H1 (cell line): Measurements from ENCODE around the gene TPM1. TPM values are rescaled to one million over a fixed set of nuclear protein-coding genes. Genes with fewer than 3 reads are reported as not detected.

Source experiments
- CTCF ChIA-PET: fragments of 300-600 bp; sonication (Branson Sonifier 250); formaldehyde crosslinking; loops from one replicate; lab custom pipeline; 2021; ENCODE audit not compliant: partially characterized antibody; lab: Charles Lee
- POLR2A ChIA-PET: fragments of 300-600 bp; sonication (Branson Sonifier 250); formaldehyde crosslinking; loops from one replicate; lab custom pipeline; 2021; ENCODE audit warnings: inconsistent platforms; ENCODE audit not compliant: partially characterized antibody; lab: Charles Lee
- DNase-seq, 2 experiments: peaks; one replicate each; pipeline versions ENCODE4 v3.0.0 to v3.0.0-alpha.2; 2010 to 2022; ENCODE audit warnings: low spot score in 2 of 2, low read depth in 1 of 2, mixed read lengths in 1 of 2
- FAIRE-seq: peaks from 2 replicates; lab custom pipeline; 2011; peaks lifted over from hg19 to GRCh38; lab: Jason Lieb, UNC
- H2AFZ ChIP-seq: 2 replicates; pipeline ENCODE4 v1.8.1; 2012; ENCODE audit warnings: low read length, inconsistent platforms
- H2AK5ac ChIP-seq: 2 replicates; pipeline ENCODE4 v1.6.1; 2013; ENCODE audit warnings: low read depth, low read length
- H2BK120ac ChIP-seq: replicated peaks from 2 replicates; pipeline ENCODE3; 2013; ENCODE audit warnings: low read depth, low read length, inconsistent platforms
- H2BK12ac ChIP-seq: 2 replicates; pipeline ENCODE4 v1.6.1; 2013; ENCODE audit warnings: low read depth, low read length
- H2BK15ac ChIP-seq: 2 replicates; pipeline ENCODE4 v1.6.1; 2013; ENCODE audit warnings: low read length
- H2BK20ac ChIP-seq: 2 replicates; pipeline ENCODE4 v1.6.1; 2013; ENCODE audit warnings: low read length
- H2BK5ac ChIP-seq: 2 replicates; pipeline ENCODE4 v1.6.1; 2013; ENCODE audit warnings: low read depth, low read length
- H3K14ac ChIP-seq: 2 replicates; pipeline ENCODE4 v1.6.1; 2013; ENCODE audit warnings: inconsistent platforms; ENCODE audit not compliant: insufficient read length
- H3K18ac ChIP-seq: 2 replicates; pipeline ENCODE4 v1.6.1; 2013; ENCODE audit warnings: low read length; ENCODE audit errors: extremely low read depth
- H3K23ac ChIP-seq: 2 replicates; pipeline ENCODE4 v1.6.1; 2013; ENCODE audit warnings: inconsistent platforms; ENCODE audit not compliant: insufficient read length
- H3K23me2 ChIP-seq: 2 replicates; pipeline ENCODE4 v1.6.1; 2013; ENCODE audit warnings: low read depth, low read length
- H3K27ac ChIP-seq: 2 replicates; pipeline ENCODE4 v1.6.1; 2011; ENCODE audit warnings: low read depth, low read length, inconsistent platforms
- H3K27me3 ChIP-seq, 4 experiments: replicated peaks in 1 of 4; 1 replicate in 1 of 4; 2 replicates in 3 of 4; pipeline versions ENCODE4 v1.6.1 to v1.8.1; 2011 to 2013; ENCODE audit warnings: low read length in 3 of 4, mild to moderate bottlenecking in 3 of 4, inconsistent platforms in 2 of 4, mixed read lengths in 2 of 4, moderate library complexity in 1 of 4; ENCODE audit not compliant: control insufficient read depth in 3 of 4, insufficient read depth in 3 of 4; ENCODE audit errors: extremely low read depth in 1 of 4
- H3K36me3 ChIP-seq, 4 experiments: 2 replicates each; pipeline versions ENCODE4 v1.6.1 to v1.8.1; 2011 to 2013; ENCODE audit warnings: mild to moderate bottlenecking in 4 of 4, low read length in 3 of 4, moderate library complexity in 2 of 4, control low read depth in 1 of 4, inconsistent platforms in 1 of 4; ENCODE audit not compliant: insufficient read depth in 4 of 4, control insufficient read depth in 2 of 4
- H3K4ac ChIP-seq: replicated peaks from 2 replicates; pipeline ENCODE3; 2013; ENCODE audit warnings: low read length, low read depth, mixed read lengths, inconsistent platforms; ENCODE audit not compliant: insufficient read length
- H3K4me1 ChIP-seq, 4 experiments: replicated peaks in 1 of 4; 1 replicate in 1 of 4; 2 replicates in 3 of 4; pipeline versions ENCODE4 v1.6.1 to v1.8.1; 2011 to 2013; ENCODE audit warnings: low read length in 3 of 4, inconsistent platforms in 2 of 4, mixed read lengths in 1 of 4; ENCODE audit not compliant: insufficient read depth in 4 of 4, control insufficient read depth in 3 of 4
- H3K4me2 ChIP-seq, 2 experiments: 2 replicates each; pipeline versions ENCODE4 v1.6.1 to v1.8.1; 2011 to 2013; ENCODE audit warnings: low read depth in 2 of 2, low read length in 2 of 2, control low read depth in 1 of 2, inconsistent platforms in 1 of 2, mild to moderate bottlenecking in 1 of 2; ENCODE audit not compliant: insufficient read depth in 1 of 2
- H3K4me3 ChIP-seq, 4 experiments: fragments of 200-600, 300-600 bp in 1 of 4; sonication (generic), shearing (Covaris generic), sonication (Bioruptor Twin) in 1 of 4; 2 replicates each; pipeline versions ENCODE4 v1.5.1 to v1.8.1; 2011 to 2016; ENCODE audit warnings: low read length in 4 of 4, low read depth in 3 of 4, control low read depth in 2 of 4, inconsistent platforms in 2 of 4, mild to moderate bottlenecking in 2 of 4, mixed read lengths in 1 of 4, moderate library complexity in 1 of 4; ENCODE audit not compliant: insufficient read depth in 2 of 4; ENCODE audit errors: extremely low read depth in 1 of 4
- H3K56ac ChIP-seq: replicated peaks from 2 replicates; pipeline ENCODE3; 2013; ENCODE audit warnings: low read depth, mild to moderate bottlenecking, mixed read lengths, low read length, inconsistent platforms; ENCODE audit not compliant: insufficient read length
- H3K79me1 ChIP-seq: 2 replicates; pipeline ENCODE4 v1.6.1; 2013; ENCODE audit warnings: low read depth, low read length, control low read depth
- H3K79me2 ChIP-seq, 2 experiments: 2 replicates each; pipeline versions ENCODE4 v1.6.1 to v1.8.1; 2012 to 2013; ENCODE audit warnings: low read length in 2 of 2, mild to moderate bottlenecking in 2 of 2, inconsistent platforms in 1 of 2; ENCODE audit not compliant: insufficient read depth in 2 of 2, control insufficient read depth in 1 of 2
- H3K9ac ChIP-seq, 4 experiments: replicated peaks in 1 of 4; 1 replicate in 1 of 4; 2 replicates in 3 of 4; pipeline versions ENCODE4 v1.6.1 to v1.8.1; 2011 to 2013; ENCODE audit warnings: low read depth in 3 of 4, low read length in 3 of 4, control low read depth in 2 of 4, mild to moderate bottlenecking in 2 of 4, moderate library complexity in 2 of 4, inconsistent platforms in 1 of 4; ENCODE audit errors: extremely low read depth in 1 of 4
- H3K9me3 ChIP-seq, 2 experiments: 2 replicates each; pipeline versions ENCODE4 v1.6.1 to v1.8.1; 2012 to 2013; ENCODE audit warnings: mild to moderate bottlenecking in 2 of 2, moderate library complexity in 2 of 2, control low read depth in 1 of 2, inconsistent platforms in 1 of 2, low read depth in 1 of 2, low read length in 1 of 2, mixed read lengths in 1 of 2; ENCODE audit not compliant: insufficient read depth in 2 of 2
- H4K20me1 ChIP-seq, 2 experiments: replicated peaks in 1 of 2; 2 replicates each; pipeline versions ENCODE3 to v1.8.1; 2011 to 2013; ENCODE audit warnings: inconsistent platforms in 2 of 2, low read length in 2 of 2, mild to moderate bottlenecking in 1 of 2; ENCODE audit not compliant: insufficient read depth in 2 of 2, control insufficient read depth in 1 of 2
- H4K5ac ChIP-seq: 2 replicates; pipeline ENCODE4 v1.6.1; 2013; ENCODE audit warnings: low read length, low read depth, mixed read lengths, inconsistent platforms; ENCODE audit not compliant: insufficient read length
- H4K8ac ChIP-seq: 2 replicates; pipeline ENCODE4 v1.8.0; 2013; ENCODE audit warnings: mild to moderate bottlenecking, moderate library complexity, low read length, inconsistent platforms; ENCODE audit not compliant: insufficient read depth; ENCODE audit errors: extremely low read depth
- H4K91ac ChIP-seq: replicated peaks from 2 replicates; pipeline ENCODE3; 2013; ENCODE audit warnings: low read length, mixed read lengths, inconsistent platforms; ENCODE audit not compliant: insufficient read length
- BACH1 ChIP-seq: IDR thresholded peaks from 2 replicates; pipeline ENCODE4 v1.6.1; 2012; ENCODE audit warnings: low read length, improper control_type of control experiment
- CBX5 ChIP-seq: fragments of 300-800, 300-1000 bp; sonication (generic); IDR thresholded peaks from 2 replicates; pipeline ENCODE4 v1.7.1; 2016; ENCODE audit warnings: antibody characterized with exemption, low read length, low read depth
- CHD1 ChIP-seq: IDR thresholded peaks from 2 replicates; pipeline ENCODE4 v1.6.1; 2012; ENCODE audit warnings: low read depth, low read length, improper control_type of control experiment
- KDM1A ChIP-seq: fragments of 200-600, 300-600 bp; sonication (generic); IDR thresholded peaks from 2 replicates; pipeline ENCODE4 v1.7.1; 2016; ENCODE audit warnings: mild to moderate bottlenecking, low read length, borderline replicate concordance
- NRF1 ChIP-seq: IDR thresholded peaks from 2 replicates; pipeline ENCODE4 v1.6.1; 2011; ENCODE audit warnings: mild to moderate bottlenecking, low read depth, low read length, improper control_type of control experiment
- POLR2A ChIP-seq, 2 experiments: IDR thresholded peaks; 1 replicate in 1 of 2; 2 replicates in 1 of 2; pipeline ENCODE4 v1.6.1; 2011; ENCODE audit warnings: low read depth in 2 of 2, low read length in 2 of 2, mild to moderate bottlenecking in 2 of 2; ENCODE audit errors: control extremely low read depth in 1 of 2
- POLR2AphosphoS5 ChIP-seq: IDR thresholded peaks from 2 replicates; pipeline ENCODE4 v1.6.1; 2011; ENCODE audit warnings: low read depth, low read length
- RNF2 ChIP-seq: fragments of 200-900, 300-1000 bp; sonication (generic); IDR thresholded peaks from 2 replicates; pipeline ENCODE4 v1.7.1; 2016; ENCODE audit warnings: borderline replicate concordance, low read depth, mild to moderate bottlenecking, antibody characterized with exemption, low read length; ENCODE audit not compliant: poor library complexity, severe bottlenecking; ENCODE audit errors: missing control alignments
- TCF12 ChIP-seq: IDR thresholded peaks from 2 replicates; pipeline ENCODE4 v1.6.1; 2011; ENCODE audit warnings: low read depth, mild to moderate bottlenecking, low read length
- YY1 ChIP-seq: IDR thresholded peaks from 2 replicates; pipeline ENCODE4 v1.6.1; 2011; ENCODE audit warnings: low read depth, mild to moderate bottlenecking, low read length
- ZNF274 ChIP-seq: IDR thresholded peaks from 2 replicates; pipeline ENCODE4 v1.7.0; 2012; ENCODE audit warnings: low read length, borderline replicate concordance; ENCODE audit errors: extremely low read depth
- WGBS, 2 experiments: shearing (Covaris generic) in 1 of 2; methylation state at CpG; one replicate each; pipeline versions ENCODE4 v1.1.6 to v1.1.7; 2013 to 2015; ENCODE audit warnings: low lambda C conversion rate in 2 of 2, mixed read lengths in 2 of 2, inconsistent platforms in 1 of 2, low coverage in 1 of 2, missing lambda C conversion rate in 1 of 2; ENCODE audit not compliant: insufficient replicate concordance in 2 of 2, insufficient coverage in 1 of 2, insufficient read length in 1 of 2; ENCODE audit errors: extremely low coverage in 1 of 2, missing lambda C conversion rate in 1 of 2; 5-methylcytosine and 5-hydroxymethylcytosine counted together
- polyA plus RNA-seq, 7 experiments: library from polyadenylated mRNA; depleted of rRNA in 3 of 7; stranded (reverse) in 5 of 7; unstranded in 2 of 7; fragments of >200 nt in 5 of 7; fragments of 200-250 nt in 2 of 7; gene quantifications; 1 replicate in 5 of 7; 2 replicates in 1 of 7; 4 replicates in 1 of 7; pipeline versions ENCODE4 v1.2.1 to v1.2.3, GENCODE V29; 2011 to 2013; ENCODE audit warnings: missing spikeins in 2 of 7, mixed read lengths in 2 of 7
- total RNA-seq: library from RNA; stranded (reverse); fragmentation: NEBNext Ultra II Directional; extraction: Animal tissue kit (Norgen Biotek cat#: 25700); gene quantifications from 2 replicates; pipeline ENCODE4 v1.2.1, GENCODE V29; 2021

TPM1 gene
- total and polyA plus RNA-seq, 2 of the 8 experiments (the other 6 are each of a cell fraction or from before 2014, with no cell fraction given), result 258 to 579 TPM

- H3K18ac ChIP-seq, result no peak overlapping the region
- peaks cover 23% of the 10 kb centered on the region; the same call in 1 of the 2 replicates for H3K23me2 ChIP-seq
- POLR2A ChIA-PET, result interaction anchor here (0.7 to 30.9 kb wide), 20 partner anchors 8 to 288 kb away, joined by 3 to 635 read pairs (median 6); no protein-coding TSS in a partner anchor
- H3K4me3 ChIP-seq, result peak overlapping the region in 2 of 4 experiments; percentile 98; a peak in 4 of 8 replicates
- peaks cover 10 to 57% (median 22%) of the 10 kb centered on the region in 4 experiments; a peak in 7 of 8 replicates for H3K36me3 ChIP-seq
- no peak overlapping the region for H3K23ac ChIP-seq
- H3K56ac ChIP-seq, result no peak overlapping the region
- H3K4ac ChIP-seq, result no peak overlapping the region
- 80% methylated on average over 3 of the region's 3 CpGs; no CpG with 5 or more reads in 1 of the 2 experiments for WGBS, 2 experiments
- no peak overlapping the region for H4K91ac ChIP-seq
- no peak overlapping the region for H3K9ac ChIP-seq
- H4K5ac ChIP-seq, result no peak overlapping the region
- no peak for DNase-seq
- H2AK5ac ChIP-seq, result no peak overlapping the region
- H3K27ac ChIP-seq, result no peak overlapping the region
- H4K20me1 ChIP-seq, result peaks cover 3 to 12% of the 10 kb centered on the region in 2 experiments
- no peak overlapping the region for H2AFZ ChIP-seq
- H2BK15ac ChIP-seq, result no peak overlapping the region
- no peak overlapping the region for H2BK120ac ChIP-seq
- H4K8ac ChIP-seq, result no peak overlapping the region
- H3K4me1 ChIP-seq, result peaks cover 13 to 42% (median 26%) of the 10 kb centered on the region in 4 experiments
- CTCF ChIA-PET, result interaction anchor here (1.0 to 7.1 kb wide), 8 partner anchors 10 to 304 kb away, joined by 3 to 58 read pairs (median 8); no protein-coding TSS in a partner anchor
- no peak overlapping the region for H2BK20ac ChIP-seq
- peaks cover 0 to 42% of the 10 kb centered on the region in 2 experiments; a peak in 3 of 4 replicates for H3K79me2 ChIP-seq
- H2BK12ac ChIP-seq, result peak overlapping the region; percentile 6; the same call in 1 of the 2 replicates
- FAIRE-seq, result no peak
- H3K4me2 ChIP-seq, result peak overlapping the region; percentile 87 to 94
- H3K79me1 ChIP-seq, result no peaks in the 10 kb centered on the region
- H2BK5ac ChIP-seq, result 0 out of 2 replicates have a peak overlapping the region, but pooled peaks have one; percentile 15
- no peak overlapping the region for H3K14ac ChIP-seq
- H3K27me3 ChIP-seq, result peaks cover 0 to 3% (median 0%) of the 10 kb centered on the region in 4 experiments; a peak in 2 of 7 replicates
- H3K9me3 ChIP-seq, result no peaks in the 10 kb centered on the region
- TF ChIP-seq BACH1 (no peak), POLR2AphosphoS5 (peak; percentile 63; the same call in 1 of the 2 replicates), CHD1 (no peak), CBX5 (no peak), ZNF274 (no peak), YY1 (no peak), POLR2A (IDR thresholded peaks at IDR 0.05; ENCODE audit: control extremely low read depth in 1 of 2, low read depth in 2 of 2, low read length in 2 of 2) (peak in 1 of 2 experiments; percentile 8; a peak in 2 of 3 replicates), RNF2 (no peak), KDM1A (no peak), NRF1 (no peak), TCF12 (no peak)
These were observed 3.3 kb downstream of the TPM1 start for GRCh38 chr15:63045879-63046278.
